ENCODE data around the gene MEGF11. TPM values are rescaled to one million over a fixed set of nuclear protein-coding genes. Genes with fewer than 3 reads are reported as not detected.
A peak's percentile ranks its signal among the peaks of the same experiment; 100 is the strongest.

The MEGF11 gene
- total RNA-seq, 1 donor from 2014 or later, result 0.60 TPM

DNA sequence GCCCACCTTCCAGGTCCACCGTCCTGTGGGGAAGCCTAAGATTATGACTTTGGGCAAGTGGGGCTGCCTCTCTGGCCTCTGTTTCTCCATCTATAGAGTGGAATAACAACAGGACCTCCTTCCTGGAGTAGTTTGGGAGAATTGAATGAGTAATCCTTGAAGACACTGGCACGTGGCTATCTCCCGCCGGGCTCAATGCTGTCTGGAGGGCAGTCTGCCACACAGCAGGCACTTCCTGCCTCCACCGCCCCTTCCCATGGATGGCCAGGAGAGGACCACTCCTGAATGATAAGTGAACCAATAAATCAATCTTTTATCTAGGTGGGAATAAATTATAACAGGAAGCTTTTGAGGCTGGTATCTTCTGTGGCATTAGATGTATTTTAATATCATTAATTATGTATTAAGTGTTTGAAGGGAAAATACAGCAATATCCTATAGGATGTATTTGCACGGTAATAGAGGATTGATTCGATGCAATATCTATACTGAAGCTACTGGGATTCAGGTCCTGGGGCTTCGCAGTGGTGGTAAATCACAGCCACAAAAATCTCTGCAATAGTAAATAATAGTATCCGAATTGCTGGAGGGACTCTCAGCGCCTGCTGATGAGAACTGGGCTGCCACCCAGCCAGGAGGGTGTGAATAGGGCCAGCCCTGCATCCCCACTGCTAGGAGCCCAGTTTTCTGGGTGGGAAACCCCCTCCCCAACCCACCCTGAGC, 15.9 kb downstream of the MEGF11 start:
- Mint-ChIP-seq H3K4me1 (ENCODE audit: low read depth) (no peaks in the 10 kb centered on the region), H3K27me3 (peaks cover 49% of the 10 kb centered on the region), H3K27ac (no peak overlapping the region), H3K4me3 (ENCODE audit: low read depth) (no peak overlapping the region), H3K9me3 (ENCODE audit: low read depth) (no peaks in the 10 kb centered on the region), H3K36me3 (ENCODE audit: insufficient read depth) (no peaks in the 10 kb centered on the region)
- DNase-seq (ENCODE audit: low spot score, unreplicated experiment), result no peak
- TF ChIP-seq, protein P1, sequence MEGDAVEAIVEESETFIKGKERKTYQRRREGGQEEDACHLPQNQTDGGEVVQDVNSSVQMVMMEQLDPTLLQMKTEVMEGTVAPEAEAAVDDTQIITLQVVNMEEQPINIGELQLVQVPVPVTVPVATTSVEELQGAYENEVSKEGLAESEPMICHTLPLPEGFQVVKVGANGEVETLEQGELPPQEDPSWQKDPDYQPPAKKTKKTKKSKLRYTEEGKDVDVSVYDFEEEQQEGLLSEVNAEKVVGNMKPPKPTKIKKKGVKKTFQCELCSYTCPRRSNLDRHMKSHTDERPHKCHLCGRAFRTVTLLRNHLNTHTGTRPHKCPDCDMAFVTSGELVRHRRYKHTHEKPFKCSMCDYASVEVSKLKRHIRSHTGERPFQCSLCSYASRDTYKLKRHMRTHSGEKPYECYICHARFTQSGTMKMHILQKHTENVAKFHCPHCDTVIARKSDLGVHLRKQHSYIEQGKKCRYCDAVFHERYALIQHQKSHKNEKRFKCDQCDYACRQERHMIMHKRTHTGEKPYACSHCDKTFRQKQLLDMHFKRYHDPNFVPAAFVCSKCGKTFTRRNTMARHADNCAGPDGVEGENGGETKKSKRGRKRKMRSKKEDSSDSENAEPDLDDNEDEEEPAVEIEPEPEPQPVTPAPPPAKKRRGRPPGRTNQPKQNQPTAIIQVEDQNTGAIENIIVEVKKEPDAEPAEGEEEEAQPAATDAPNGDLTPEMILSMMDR (IDR thresholded peaks at IDR 0.05; ENCODE audit: unreplicated experiment), result no peak

GRCh38 chr15:66236806-66237375, 16.7 kb downstream of the MEGF11 start:
- Mint-ChIP-seq H3K27me3 (peaks cover 48% of the 10 kb centered on the region), H3K4me1 (ENCODE audit: low read depth) (no peaks in the 10 kb centered on the region)

DNA sequence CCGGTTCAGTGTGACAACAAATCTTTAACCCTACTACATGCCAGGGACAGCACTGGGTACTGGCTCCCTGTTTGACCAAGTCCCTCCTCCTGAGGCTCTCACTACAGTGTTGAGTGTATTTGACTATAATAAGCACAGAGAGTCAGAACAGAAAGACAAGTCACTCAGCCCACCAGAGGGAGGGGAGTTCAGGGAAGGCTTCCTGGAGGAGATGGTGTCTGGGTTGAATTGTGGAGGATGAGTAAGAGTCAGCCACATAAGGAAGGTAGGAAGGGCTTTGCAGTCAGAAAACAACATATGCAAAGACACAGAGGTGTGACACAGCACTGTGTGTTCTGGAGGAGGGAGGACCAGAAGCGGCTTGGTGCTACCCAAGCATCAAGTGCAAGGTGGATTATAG, 17.7 kb downstream of the MEGF11 start:
- Mint-ChIP-seq H3K4me1 (ENCODE audit: low read depth) (no peaks in the 10 kb centered on the region), H3K27me3 (peaks cover 49% of the 10 kb centered on the region), H3K9me3 (ENCODE audit: low read depth) (no peaks in the 10 kb centered on the region), H3K4me3 (ENCODE audit: low read depth) (no peak overlapping the region), H3K27ac (no peak overlapping the region), H3K36me3 (ENCODE audit: insufficient read depth) (no peaks in the 10 kb centered on the region)
- TF ChIP-seq, protein P1 (IDR thresholded peaks at IDR 0.05; ENCODE audit: unreplicated experiment), result no peak
- DNase-seq (ENCODE audit: low spot score, unreplicated experiment), result no peak

More at GRCh38 chr15:66236806-66237375, 16.7 kb downstream of the MEGF11 start:
- Mint-ChIP-seq H3K27ac (no peak overlapping the region), H3K4me3 (ENCODE audit: low read depth) (no peak overlapping the region), H3K9me3 (ENCODE audit: low read depth) (no peaks in the 10 kb centered on the region), H3K36me3 (ENCODE audit: insufficient read depth) (no peaks in the 10 kb centered on the region)
- TF ChIP-seq, protein P1 (IDR thresholded peaks at IDR 0.05; ENCODE audit: unreplicated experiment), result no peak
- DNase-seq (ENCODE audit: low spot score, unreplicated experiment), result no peak

GRCh38 chr15:66234798-66235197, 18.8 kb downstream of the MEGF11 start:
- no peak for DNase-seq (ENCODE audit: low spot score, unreplicated experiment)
- TF ChIP-seq, protein P1 (IDR thresholded peaks at IDR 0.05; ENCODE audit: unreplicated experiment), result no peak
- peaks cover 54% of the 10 kb centered on the region for H3K27me3 Mint-ChIP-seq
- no peak overlapping the region for H3K4me3 Mint-ChIP-seq (ENCODE audit: low read depth)
- no peaks in the 10 kb centered on the region for H3K4me1 Mint-ChIP-seq (ENCODE audit: low read depth)
- H3K9me3 Mint-ChIP-seq (ENCODE audit: low read depth), result no peaks in the 10 kb centered on the region
- no peaks in the 10 kb centered on the region for H3K36me3 Mint-ChIP-seq (ENCODE audit: insufficient read depth)
- H3K27ac Mint-ChIP-seq, result no peak overlapping the region

DNA sequence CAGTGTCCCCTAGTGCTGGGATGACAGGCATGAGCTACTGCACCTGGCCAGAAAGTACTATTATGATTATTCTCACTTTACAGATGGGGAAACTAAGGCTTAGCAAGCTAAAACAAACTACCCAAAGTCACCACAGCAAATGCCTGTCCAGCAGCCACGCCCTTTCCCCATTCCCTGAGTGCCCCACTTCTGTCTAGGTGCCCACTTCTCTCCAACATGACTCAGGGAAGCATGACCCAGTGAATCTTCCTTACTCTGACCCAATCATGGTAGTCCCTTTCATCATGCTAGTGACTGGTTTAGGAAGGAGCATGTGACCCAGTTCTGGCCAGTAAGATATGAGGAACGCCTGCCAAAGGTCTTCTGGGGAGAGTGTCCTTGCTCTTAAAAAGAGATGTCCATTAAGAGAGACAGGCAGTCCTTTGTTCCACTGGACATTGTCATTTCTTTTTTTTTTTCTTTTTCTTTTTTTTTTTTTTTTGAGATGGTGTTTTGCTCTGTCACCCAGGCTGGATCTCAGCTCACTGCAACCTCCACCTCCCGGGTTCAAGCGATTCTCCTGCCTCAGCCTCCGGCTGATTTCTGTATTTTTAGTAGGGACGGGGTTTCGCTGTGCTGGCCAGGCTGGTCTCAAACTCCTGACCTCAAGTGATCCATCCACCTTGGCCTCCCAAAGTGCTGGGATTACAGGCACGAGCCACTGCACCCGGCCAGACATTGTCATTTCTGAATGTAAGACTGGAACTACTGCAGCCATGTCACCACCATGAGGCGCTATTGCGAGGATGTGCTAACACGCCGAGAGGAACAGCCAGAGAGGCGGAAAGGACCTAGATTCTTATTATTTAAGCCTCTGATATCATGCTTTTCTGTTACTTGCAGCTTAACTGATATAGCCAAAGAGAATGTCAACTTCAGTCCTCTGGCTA, 19.8 kb downstream of the MEGF11 start:
- TF ChIP-seq, protein P1 (IDR thresholded peaks at IDR 0.05; ENCODE audit: unreplicated experiment), result peak; percentile 26
- Mint-ChIP-seq H3K4me1 (ENCODE audit: low read depth) (no peaks in the 10 kb centered on the region), H3K36me3 (ENCODE audit: insufficient read depth) (no peaks in the 10 kb centered on the region), H3K27ac (no peak overlapping the region), H3K9me3 (ENCODE audit: low read depth) (no peaks in the 10 kb centered on the region), H3K27me3 (peaks cover 48% of the 10 kb centered on the region), H3K4me3 (ENCODE audit: low read depth) (no peak overlapping the region)
- DNase-seq (ENCODE audit: low spot score, unreplicated experiment), result no peak
